Uterus (tissue), 2 donors: ENCODE results near the gene ENGASE.

Experiments
- CTCF ChIP-seq, 4 experiments: fragments of 200-600 bp in 2 of 4; fragments of 450-650 bp in 2 of 4; sonication (generic) in 2 of 4; IDR thresholded peaks; one replicate each; pipeline ENCODE4 v1.5.1; 2016 to 2019; ENCODE audit warnings: antibody characterized with exemption in 4 of 4, mild to moderate bottlenecking in 2 of 4, moderate library complexity in 1 of 4
- POLR2A ChIP-seq, 2 donors: fragments of 450-650 bp; IDR thresholded peaks; one replicate each; pipeline ENCODE4 v1.6.1; 2016; ENCODE audit warnings: antibody characterized with exemption in 2 of 2, mild to moderate bottlenecking in 1 of 2, moderate library complexity in 1 of 2

- TF ChIP-seq CTCF (IDR thresholded peaks at IDR 0.05) (no peak), POLR2A (IDR thresholded peaks at IDR 0.05) (no peak)
These were observed 59.4 kb downstream of the ENGASE start for GRCh38 chr17:79133985-79134384.
